ENCODE measurements around the gene ACACA.

ACACA gene

DNA sequence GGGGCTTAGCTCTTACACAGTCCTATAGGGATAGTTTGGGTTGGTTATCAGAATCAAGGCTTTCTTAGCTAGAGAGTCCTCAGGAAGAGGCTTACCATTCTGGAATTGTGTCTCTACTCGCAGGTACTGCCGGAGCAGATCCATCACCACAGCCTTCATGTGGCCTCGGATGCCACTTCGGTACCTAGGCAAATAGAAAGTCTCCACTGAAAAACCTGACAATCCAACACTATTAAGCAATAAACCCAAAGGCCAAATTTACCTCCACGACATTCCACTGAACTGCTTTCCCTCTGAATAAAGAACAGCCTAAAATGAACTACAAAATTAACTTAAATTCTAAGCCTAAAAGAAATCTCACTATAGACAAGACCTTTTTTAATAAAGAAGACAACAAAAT is 166.3 kb downstream of the ACACA start:
- ChIA-PET POLR2A (no interaction called here), CTCF (interaction anchor here (0.6 to 8.2 kb wide), 40 partner anchors 9 to 639 kb away, joined by 3 to 82 read pairs (median 4); partner anchors contain the start of genes AATF and MRM1)
- no peak overlapping the region for H3K4me3 ChIP-seq (ENCODE audit: low read depth, low read length)
- TF ChIP-seq, protein P1, sequence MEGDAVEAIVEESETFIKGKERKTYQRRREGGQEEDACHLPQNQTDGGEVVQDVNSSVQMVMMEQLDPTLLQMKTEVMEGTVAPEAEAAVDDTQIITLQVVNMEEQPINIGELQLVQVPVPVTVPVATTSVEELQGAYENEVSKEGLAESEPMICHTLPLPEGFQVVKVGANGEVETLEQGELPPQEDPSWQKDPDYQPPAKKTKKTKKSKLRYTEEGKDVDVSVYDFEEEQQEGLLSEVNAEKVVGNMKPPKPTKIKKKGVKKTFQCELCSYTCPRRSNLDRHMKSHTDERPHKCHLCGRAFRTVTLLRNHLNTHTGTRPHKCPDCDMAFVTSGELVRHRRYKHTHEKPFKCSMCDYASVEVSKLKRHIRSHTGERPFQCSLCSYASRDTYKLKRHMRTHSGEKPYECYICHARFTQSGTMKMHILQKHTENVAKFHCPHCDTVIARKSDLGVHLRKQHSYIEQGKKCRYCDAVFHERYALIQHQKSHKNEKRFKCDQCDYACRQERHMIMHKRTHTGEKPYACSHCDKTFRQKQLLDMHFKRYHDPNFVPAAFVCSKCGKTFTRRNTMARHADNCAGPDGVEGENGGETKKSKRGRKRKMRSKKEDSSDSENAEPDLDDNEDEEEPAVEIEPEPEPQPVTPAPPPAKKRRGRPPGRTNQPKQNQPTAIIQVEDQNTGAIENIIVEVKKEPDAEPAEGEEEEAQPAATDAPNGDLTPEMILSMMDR (IDR thresholded peaks at IDR 0.05; ENCODE audit: insufficient read depth, low read length, missing control alignments), result no peak
- no peak for DNase-seq (ENCODE audit: low read depth, low spot score)

DNA sequence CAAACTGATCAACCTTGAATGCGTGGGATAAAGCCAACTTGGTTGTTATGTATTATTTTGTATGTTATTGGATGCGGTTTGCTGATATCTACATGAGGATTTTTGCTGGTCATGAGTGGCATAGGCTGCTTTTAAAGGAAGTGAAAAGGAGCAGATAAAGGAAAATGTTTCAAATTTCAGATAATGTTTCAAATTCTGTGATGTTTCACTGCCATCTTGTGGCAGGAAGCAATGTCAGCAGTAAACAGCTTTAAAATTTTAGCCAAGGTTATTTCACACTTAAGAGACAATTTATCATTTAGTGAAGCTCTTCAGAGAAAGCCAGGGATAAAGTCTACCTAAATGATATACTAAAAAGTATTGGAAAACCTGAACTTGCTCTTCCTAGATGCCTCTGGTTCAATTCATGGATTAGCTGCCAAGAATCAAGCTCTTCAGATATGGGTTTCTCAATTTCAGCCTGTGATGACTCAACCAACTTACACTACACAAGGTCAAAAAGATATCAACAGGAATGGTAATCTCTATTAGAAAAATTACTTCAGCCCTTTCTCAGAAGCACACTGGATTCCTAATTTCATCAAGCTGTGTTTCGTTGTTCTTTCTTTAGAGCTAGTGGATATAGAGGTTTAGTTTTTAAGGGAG is 166.8 kb downstream of the ACACA start:
- no peak for DNase-seq (ENCODE audit: low read depth, low spot score)
- ChIA-PET POLR2A (no interaction called here), CTCF (interaction anchor here (0.6 to 8.2 kb wide), 40 partner anchors 8 to 638 kb away, joined by 3 to 82 read pairs (median 4); partner anchors contain the start of genes AATF and MRM1)
- no peak overlapping the region for H3K4me3 ChIP-seq (ENCODE audit: low read depth, low read length)
- TF ChIP-seq, protein P1 (IDR thresholded peaks at IDR 0.05; ENCODE audit: insufficient read depth, low read length, missing control alignments), result peak; percentile 58

DNA sequence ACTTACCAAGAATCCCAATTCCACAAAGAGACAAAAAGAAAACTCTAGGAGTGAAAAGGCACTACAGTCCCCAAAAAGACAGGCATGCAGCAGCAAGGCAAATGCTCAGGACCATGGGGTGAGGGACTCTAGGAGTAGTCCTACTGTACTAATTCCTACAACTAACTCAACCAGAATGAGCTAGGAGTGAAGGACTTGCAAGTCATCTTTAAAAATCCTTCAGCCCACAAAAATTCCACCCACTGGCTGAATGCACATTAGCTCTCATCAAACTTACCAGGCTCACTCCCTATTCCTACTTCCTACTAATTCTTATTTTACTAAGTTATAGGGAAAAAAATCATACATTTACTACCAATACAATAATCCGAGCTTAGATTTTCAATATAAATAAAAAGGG is 172.5 kb downstream of the ACACA start:
- TF ChIP-seq, protein P1 (IDR thresholded peaks at IDR 0.05; ENCODE audit: insufficient read depth, low read length, missing control alignments), result no peak
- H3K4me3 ChIP-seq (ENCODE audit: low read depth, low read length), result no peak overlapping the region
- CTCF ChIA-PET, result interaction anchor here (1.2 to 4.5 kb wide), 6 partner anchors 9 to 632 kb away, joined by 4 to 30 read pairs (median 6); partner anchors contain the start of gene MRM1
- POLR2A ChIA-PET, result no interaction called here
- no peak for DNase-seq (ENCODE audit: low read depth, low spot score)

- DNase-seq (ENCODE audit: low read depth, low spot score), result no peak
- ChIA-PET POLR2A (no interaction called here), CTCF (interaction anchor here (0.8 to 4.5 kb wide), 8 partner anchors 8 to 631 kb away, joined by 3 to 30 read pairs (median 7); partner anchors contain the start of gene MRM1)
- TF ChIP-seq, protein P1 (IDR thresholded peaks at IDR 0.05; ENCODE audit: insufficient read depth, low read length, missing control alignments), result no peak
- H3K4me3 ChIP-seq (ENCODE audit: low read depth, low read length), result no peak overlapping the region
These were observed 173.6 kb downstream of the ACACA start for GRCh38 chr17:37233036-37233435.

- ChIA-PET CTCF (interaction anchor here (0.6 to 4.5 kb wide), 7 partner anchors 8 to 606 kb away, joined by 3 to 30 read pairs (median 6); no protein-coding TSS in a partner anchor), POLR2A (no interaction called here)
- TF ChIP-seq, protein P1 (IDR thresholded peaks at IDR 0.05; ENCODE audit: insufficient read depth, low read length, missing control alignments), result no peak
- no peak for DNase-seq (ENCODE audit: low read depth, low spot score)
- no peak overlapping the region for H3K4me3 ChIP-seq (ENCODE audit: low read depth, low read length)
These were observed 174.7 kb downstream of the ACACA start for GRCh38 chr17:37231887-37232286.

- no peak overlapping the region for H3K4me3 ChIP-seq (ENCODE audit: low read depth, low read length)
- CTCF ChIA-PET, result interaction anchor here (3.1 to 4.1 kb wide), 2 partner anchors 10 to 602 kb away, joined by 10 to 23 read pairs; no protein-coding TSS in a partner anchor
- POLR2A ChIA-PET, result no interaction called here
- TF ChIP-seq, protein P1 (IDR thresholded peaks at IDR 0.05; ENCODE audit: insufficient read depth, low read length, missing control alignments), result no peak
- no peak for DNase-seq (ENCODE audit: low read depth, low spot score)
These were observed 176.0 kb downstream of the ACACA start for GRCh38 chr17:37230633-37231032.
